ENCODE results near the gene TBC1D1.
"Not testable (repeated sequence)": the region's sequence is repeated elsewhere in the genome, so short reads cannot be mapped to it uniquely, and the experiment has no call there.

Gene TBC1D1

DNA sequence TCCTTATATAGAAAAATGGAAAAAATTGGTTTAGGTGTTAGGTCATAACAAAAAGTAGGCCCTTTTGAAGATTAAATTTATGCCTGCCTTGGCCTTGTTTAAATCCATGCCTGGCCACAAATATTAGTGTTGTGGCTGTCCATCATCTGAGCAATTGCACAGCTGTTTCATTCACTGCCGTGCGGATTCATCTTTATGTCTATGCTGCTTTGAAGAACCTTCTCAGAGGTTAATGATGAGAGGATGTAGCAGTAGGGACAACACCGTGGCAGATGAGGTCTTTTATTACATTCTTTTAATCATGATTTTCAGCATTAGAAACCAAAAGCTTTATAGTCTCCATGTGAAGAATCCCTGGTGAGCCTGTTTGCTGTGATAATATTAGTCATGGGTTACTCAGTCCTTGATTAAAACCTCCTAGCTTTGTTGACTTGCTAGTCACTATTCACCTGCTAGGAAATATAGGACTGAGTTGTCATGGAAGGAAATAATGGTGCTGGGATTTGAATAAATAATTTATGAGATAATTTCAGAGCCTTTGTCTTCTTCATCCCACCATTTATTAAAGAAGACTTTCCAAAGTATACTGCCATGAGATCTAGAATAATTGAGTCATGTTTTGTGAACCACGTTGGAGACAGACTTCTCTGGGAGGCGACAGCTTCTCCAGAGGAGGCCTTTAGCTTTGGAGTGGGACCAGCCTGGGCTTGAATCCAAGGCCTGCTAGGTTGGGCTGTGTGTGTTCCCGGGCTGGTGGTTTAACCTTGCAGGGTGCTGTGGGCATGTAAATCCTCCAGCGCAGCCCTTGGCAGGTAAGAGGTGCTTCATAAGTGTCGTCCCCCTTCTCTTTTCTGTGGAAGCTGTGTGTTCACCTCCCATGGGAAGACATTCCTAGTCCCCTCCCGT, 122.8 kb downstream of the TBC1D1 start:
- DNase-seq (ENCODE audit: low read depth in 2 of 2): no peak

GRCh38 chr4:38014421-38014852, 123.6 kb downstream of the TBC1D1 start:
- DNase-seq (ENCODE audit: low read depth in 2 of 2): no peak

GRCh38 chr4:38015886-38016515, 125.1 kb downstream of the TBC1D1 start:
- DNase-seq (ENCODE audit: low read depth in 2 of 2): no peak

GRCh38 chr4:38016698-38017097, 125.8 kb downstream of the TBC1D1 start:
- DNase-seq (ENCODE audit: low read depth in 2 of 2): no peak

GRCh38 chr4:38017609-38018008, 126.7 kb downstream of the TBC1D1 start:
- DNase-seq (ENCODE audit: low read depth in 2 of 2): no peak

- DNase-seq (ENCODE audit: low read depth in 2 of 2): no peak
Observed at GRCh38 chr4:38020386-38020785, 129.5 kb downstream of the TBC1D1 start.

GRCh38 chr4:38020961-38021360, 130.1 kb downstream of the TBC1D1 start:
- not testable (repeated sequence) for DNase-seq (ENCODE audit: low read depth in 2 of 2)

DNA sequence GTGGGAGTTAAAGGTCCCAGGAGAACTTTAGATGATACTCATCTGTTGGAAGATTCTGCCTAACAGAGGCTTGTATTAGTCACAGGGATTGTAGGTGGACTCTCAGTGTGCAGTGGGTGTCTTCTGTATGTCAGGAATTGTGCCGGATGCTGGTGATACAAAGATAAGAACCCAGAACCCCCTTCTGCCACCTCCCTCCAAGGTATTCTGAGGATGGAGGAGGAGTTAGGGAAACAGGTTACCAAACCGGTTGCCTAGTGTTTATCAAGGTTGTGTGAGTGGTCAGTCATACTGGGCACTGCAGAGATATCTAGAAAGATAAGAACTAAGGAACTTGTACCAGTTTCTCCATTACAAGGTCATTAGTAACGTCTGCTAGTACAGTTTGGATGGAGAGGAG, 130.9 kb downstream of the TBC1D1 start:
- DNase-seq (ENCODE audit: low read depth in 2 of 2): no peak

GRCh38 chr4:38023347-38024205, 132.7 kb downstream of the TBC1D1 start:
- no peak for DNase-seq (ENCODE audit: low read depth in 2 of 2)

GRCh38 chr4:38024206-38024509, 133.3 kb downstream of the TBC1D1 start:
- no peak for DNase-seq (ENCODE audit: low read depth in 2 of 2)

DNA sequence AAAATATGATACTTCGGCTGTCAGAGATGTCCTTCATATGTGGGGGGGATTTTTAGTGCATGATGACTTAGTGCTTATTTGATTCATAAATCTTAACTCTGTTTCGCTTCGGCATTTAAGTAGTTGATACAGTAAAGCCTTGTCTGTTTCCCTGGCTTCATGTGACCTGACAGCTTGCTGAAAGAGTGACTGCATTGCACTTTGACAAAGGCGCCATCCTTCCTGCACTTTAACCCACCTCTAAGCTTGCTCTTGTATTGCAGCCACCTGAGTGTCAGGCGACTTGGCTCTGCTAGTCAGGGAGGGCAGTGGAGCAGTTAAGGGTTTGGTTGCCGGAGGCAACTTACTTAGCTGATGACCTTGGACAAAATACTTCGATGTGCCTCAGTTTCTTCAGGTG, 134.8 kb downstream of the TBC1D1 start:
- no peak for DNase-seq (ENCODE audit: low read depth in 2 of 2)

GRCh38 chr4:38026158-38026740, 135.4 kb downstream of the TBC1D1 start:
- DNase-seq (ENCODE audit: low read depth in 2 of 2): no peak

- DNase-seq (ENCODE audit: low read depth in 2 of 2): no peak
Observed at GRCh38 chr4:38030023-38030422, 139.1 kb downstream of the TBC1D1 start.

GRCh38 chr4:38034986-38035882, 144.3 kb downstream of the TBC1D1 start:
- DNase-seq (ENCODE audit: low read depth in 2 of 2): peak in 1 of 2 donors; percentile 37

GRCh38 chr4:38036548-38036947, 145.7 kb downstream of the TBC1D1 start:
- DNase-seq (ENCODE audit: low read depth in 2 of 2): no peak

- no peak for DNase-seq (ENCODE audit: low read depth in 2 of 2)
Observed at GRCh38 chr4:38037612-38038011, 146.7 kb downstream of the TBC1D1 start.

GRCh38 chr4:38040619-38041018, 149.7 kb downstream of the TBC1D1 start:
- no peak for DNase-seq (ENCODE audit: low read depth in 2 of 2)

- DNase-seq (ENCODE audit: low read depth in 2 of 2): no peak
Observed at GRCh38 chr4:38044060-38044459, 153.2 kb downstream of the TBC1D1 start.

DNA sequence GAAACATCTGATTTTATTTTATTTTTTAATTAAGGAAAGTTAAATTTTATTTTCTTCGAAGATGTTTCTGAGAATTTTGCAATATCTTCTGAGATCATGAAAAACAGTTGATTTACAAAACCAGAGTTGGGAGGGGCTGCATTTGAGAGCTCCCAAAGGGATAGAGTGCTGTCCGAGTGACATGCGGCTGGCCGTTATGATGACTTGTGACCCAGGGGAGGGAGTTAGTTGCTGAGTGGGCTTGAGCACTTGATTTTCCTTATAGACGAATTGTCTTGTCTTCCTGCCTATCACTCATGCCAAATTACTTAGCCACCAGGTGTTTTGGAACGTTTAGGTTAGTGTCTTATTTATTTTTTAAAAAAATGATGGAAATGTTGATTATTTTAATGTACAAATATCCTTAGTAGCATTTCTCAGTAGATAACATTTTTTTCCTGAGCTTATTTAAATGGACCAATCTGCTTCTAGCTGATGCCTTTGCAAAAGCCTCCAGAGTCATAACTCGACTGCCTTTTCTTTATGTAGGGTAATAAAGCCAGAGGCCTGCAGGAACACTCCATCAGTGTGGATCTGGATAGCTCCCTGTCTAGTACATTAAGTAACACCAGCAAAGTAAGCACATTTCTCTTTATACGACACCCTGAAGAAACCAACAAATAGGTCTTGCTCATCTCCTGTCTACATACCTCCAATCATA, 154.6 kb downstream of the TBC1D1 start:
- DNase-seq (ENCODE audit: low read depth in 2 of 2): no peak

GRCh38 chr4:38046727-38047489, 156.0 kb downstream of the TBC1D1 start:
- no peak for DNase-seq (ENCODE audit: low read depth in 2 of 2)

All from stimulated activated CD4-positive, alpha-beta T cell treated with anti-CD3 and anti-CD28 coated beads, Interleukin-1b, Interleukin-23, amount 100 ng/mL, for 4 hours (primary cell).